Stomach smooth muscle (tissue), 2 donors: Measurements from ENCODE around the gene ABRACL.
"Not testable (repeated sequence)": the region's sequence is repeated elsewhere in the genome, so short reads cannot be mapped to it uniquely, and the experiment has no call there.

Source experiments
- H3K27ac ChIP-seq: one replicate; pipeline ENCODE4 v1.7.0; 2013; ENCODE audit warnings: mild to moderate bottlenecking, low read length, inconsistent platforms
- H3K27me3 ChIP-seq, 2 donors: one replicate each; pipeline ENCODE4 v1.7.0; 2013; ENCODE audit warnings: low read length in 2 of 2; ENCODE audit not compliant: insufficient read depth in 2 of 2, control insufficient read depth in 1 of 2
- H3K36me3 ChIP-seq, 2 donors: one replicate each; pipeline ENCODE4 v1.7.0; 2013; ENCODE audit warnings: low read length in 2 of 2; ENCODE audit not compliant: control insufficient read depth in 2 of 2, insufficient read depth in 2 of 2
- H3K4me1 ChIP-seq: one replicate; pipeline ENCODE4 v1.7.0; 2013; ENCODE audit warnings: low read length; ENCODE audit not compliant: control insufficient read depth, insufficient read depth
- H3K4me3 ChIP-seq, 2 donors: one replicate each; pipeline ENCODE4 v1.7.0; 2013; ENCODE audit warnings: low read length in 2 of 2
- H3K9ac ChIP-seq, 2 donors: one replicate each; pipeline ENCODE4 v1.7.0; 2013; ENCODE audit warnings: low read length in 2 of 2, mild to moderate bottlenecking in 1 of 2
- H3K9me3 ChIP-seq, 2 donors: one replicate each; pipeline ENCODE4 v1.7.0; 2013; ENCODE audit warnings: low read length in 2 of 2; ENCODE audit not compliant: control insufficient read depth in 2 of 2
- donor health status: healthy.
- donor health status: Pancreatic carcinoma.

Gene ABRACL

DNA sequence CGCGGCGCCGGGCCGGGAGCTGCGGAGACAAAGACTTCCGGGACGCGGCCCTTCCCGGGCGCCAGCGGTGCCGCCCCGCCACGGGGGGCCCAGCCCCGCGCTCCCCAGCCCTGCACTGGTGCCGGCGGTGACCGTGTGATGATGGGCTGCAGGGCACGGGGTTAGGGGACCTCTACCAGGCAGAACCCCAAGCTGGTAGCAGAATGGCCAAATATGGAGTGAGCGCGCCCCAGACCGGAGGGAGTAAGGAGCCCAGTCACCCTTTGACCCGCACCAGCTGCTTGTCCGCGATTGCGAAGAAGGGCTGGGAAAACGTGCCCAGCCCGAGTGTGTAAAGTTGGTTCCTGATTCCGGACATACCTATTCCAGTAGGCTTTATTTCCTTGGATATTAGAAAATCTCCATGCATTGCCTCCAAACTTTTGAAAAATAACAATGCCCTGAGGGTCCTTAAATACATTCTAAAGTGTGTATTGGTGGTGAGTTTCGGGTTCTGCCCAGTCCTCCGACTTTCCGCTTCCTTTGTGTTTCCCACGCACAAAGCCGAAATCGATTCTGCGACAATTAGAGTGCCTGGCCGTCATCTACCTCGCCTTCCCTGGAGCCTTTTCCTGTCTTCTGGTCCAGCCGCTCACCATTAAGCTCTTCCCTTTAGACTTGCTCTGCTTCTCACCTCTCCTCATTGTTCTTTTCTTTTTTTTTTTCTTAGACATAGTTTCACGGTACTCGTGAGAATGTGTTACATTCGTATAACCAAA is 1.1 kb downstream of the ABRACL start:
- H3K9ac ChIP-seq: peak overlapping the region; percentile 62 to 68

DNA sequence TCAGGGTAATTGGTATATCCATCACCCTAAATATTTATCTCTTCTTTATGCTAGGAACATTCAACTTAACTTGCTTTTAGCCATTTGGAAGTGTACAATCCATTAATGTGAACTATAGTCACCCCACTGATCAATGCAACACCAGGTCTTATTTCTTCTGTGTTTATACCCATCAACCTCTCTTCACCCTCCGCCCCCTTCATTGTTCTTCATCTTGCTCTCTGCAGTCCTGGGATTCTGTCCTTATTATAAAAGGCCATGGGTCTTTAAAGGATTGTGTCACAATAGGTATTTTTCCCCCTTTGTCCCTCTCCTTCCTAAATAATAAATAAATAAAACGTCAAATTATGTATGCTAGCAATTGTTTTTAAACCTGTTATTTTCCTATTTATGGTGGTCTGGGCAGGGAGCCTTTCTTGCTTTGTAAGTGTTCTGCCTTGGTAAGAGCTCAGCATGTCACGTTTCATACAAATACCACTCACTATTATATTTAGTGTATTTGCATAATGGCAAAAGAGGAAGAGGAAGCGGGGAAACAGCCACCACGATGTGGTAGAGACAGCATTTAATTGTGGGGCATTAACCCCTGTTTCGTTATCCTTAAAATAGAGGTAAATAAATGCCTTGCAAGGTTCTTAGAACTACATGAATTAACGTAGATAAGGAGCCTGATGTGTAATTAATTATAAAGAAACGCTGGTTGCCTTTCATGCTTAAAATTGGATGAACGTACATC is 1.9 kb downstream of the ABRACL start:
- H3K4me3 ChIP-seq: no peak overlapping the region
- no peak overlapping the region for H3K27ac ChIP-seq
- no peaks in the 10 kb centered on the region for H3K27me3 ChIP-seq
- peaks cover 17% of the 10 kb centered on the region for H3K4me1 ChIP-seq
- no peaks in the 10 kb centered on the region for H3K9me3 ChIP-seq
- peaks cover 0 to 8% of the 10 kb centered on the region in 2 donors for H3K36me3 ChIP-seq
- H3K9ac ChIP-seq: no peak overlapping the region

More for the DNA sequence above, 1.1 kb downstream of the ABRACL start:
- Histone ChIP-seq H3K36me3 (peaks cover 0 to 8% of the 10 kb centered on the region in 2 donors), H3K4me3 (peak overlapping the region; percentile 81 to 88), H3K27ac (no peak overlapping the region), H3K9me3 (no peaks in the 10 kb centered on the region), H3K4me1 (peaks cover 17% of the 10 kb centered on the region), H3K27me3 (no peaks in the 10 kb centered on the region)

DNA sequence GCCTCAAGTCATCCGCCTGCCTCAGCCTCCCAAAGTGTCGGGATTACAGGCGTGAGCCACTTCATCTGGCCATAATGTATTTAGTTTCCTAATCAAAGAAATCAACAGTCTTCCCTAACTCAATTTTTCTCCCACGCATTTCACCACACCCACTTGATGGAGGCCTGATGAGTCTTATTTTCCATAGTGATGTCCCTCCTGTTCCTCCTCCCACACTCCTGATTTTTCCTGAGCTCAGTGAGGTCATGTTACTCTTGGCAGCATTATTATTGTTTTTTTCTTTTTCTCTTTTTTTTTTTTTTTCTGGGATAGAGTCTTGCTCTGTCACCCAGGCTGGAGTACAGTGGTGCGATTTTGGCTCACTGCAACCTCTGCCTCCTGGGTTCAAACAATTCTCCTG is 8.9 kb downstream of the ABRACL start:
- no peak overlapping the region for H3K27ac ChIP-seq
- H3K9ac ChIP-seq: no peak overlapping the region
- H3K4me1 ChIP-seq: no peaks in the 10 kb centered on the region
- H3K27me3 ChIP-seq: no peaks in the 10 kb centered on the region
- H3K9me3 ChIP-seq: no peaks in the 10 kb centered on the region
- H3K4me3 ChIP-seq: no peak overlapping the region
- peaks cover 3 to 13% of the 10 kb centered on the region in 2 donors for H3K36me3 ChIP-seq

DNA sequence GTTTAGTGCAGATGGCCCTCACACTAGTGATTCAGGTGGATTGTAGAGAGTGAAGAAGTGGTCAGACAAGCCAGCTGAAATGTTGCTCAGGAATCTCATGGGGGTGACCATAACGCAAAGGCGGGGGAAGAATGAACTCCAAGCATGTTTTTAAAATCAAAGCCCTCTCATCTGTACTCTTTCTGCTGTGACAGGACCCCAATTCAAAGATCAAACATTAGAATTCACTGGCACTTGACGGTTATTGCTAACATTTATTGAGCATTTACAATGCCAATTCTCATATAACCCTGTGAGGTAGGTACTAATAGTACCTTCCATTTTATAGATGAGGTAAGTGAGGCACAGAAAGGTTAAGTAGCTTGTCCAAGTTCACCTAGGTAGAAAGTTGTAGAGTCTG is 15.7 kb downstream of the ABRACL start:
- H3K4me3 ChIP-seq: no peak overlapping the region
- no peak overlapping the region for H3K9ac ChIP-seq
- H3K27me3 ChIP-seq: no peaks in the 10 kb centered on the region
- peaks cover 2 to 3% of the 10 kb centered on the region in 2 donors for H3K36me3 ChIP-seq
- H3K4me1 ChIP-seq: no peaks in the 10 kb centered on the region
- H3K27ac ChIP-seq: no peak overlapping the region
- H3K9me3 ChIP-seq: no peaks in the 10 kb centered on the region

DNA sequence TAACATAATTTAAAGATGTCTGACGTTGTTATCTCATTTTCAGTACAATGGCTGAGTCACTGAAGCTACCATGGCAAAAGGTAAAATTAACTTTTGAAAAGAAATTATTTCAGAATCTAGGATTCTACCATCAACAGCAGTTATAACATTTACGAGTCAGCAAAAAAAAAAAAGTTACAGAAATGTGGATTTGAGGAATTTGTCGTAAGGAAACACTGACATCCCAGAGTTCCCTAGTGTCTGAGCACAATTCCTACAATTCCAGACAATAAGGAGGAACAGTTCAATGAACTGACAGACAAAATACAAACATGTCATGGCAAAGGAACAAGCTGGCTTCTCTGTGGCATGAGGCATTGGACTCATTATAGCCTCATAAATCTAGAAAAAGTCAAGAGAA is 19.1 kb downstream of the ABRACL start:
- no peak overlapping the region for H3K4me3 ChIP-seq
- no peaks in the 10 kb centered on the region for H3K9me3 ChIP-seq
- no peaks in the 10 kb centered on the region for H3K27me3 ChIP-seq
- no peak overlapping the region for H3K9ac ChIP-seq
- H3K27ac ChIP-seq: no peak overlapping the region
- H3K36me3 ChIP-seq: no peaks in the 10 kb centered on the region
- H3K4me1 ChIP-seq: peaks cover 2% of the 10 kb centered on the region

DNA sequence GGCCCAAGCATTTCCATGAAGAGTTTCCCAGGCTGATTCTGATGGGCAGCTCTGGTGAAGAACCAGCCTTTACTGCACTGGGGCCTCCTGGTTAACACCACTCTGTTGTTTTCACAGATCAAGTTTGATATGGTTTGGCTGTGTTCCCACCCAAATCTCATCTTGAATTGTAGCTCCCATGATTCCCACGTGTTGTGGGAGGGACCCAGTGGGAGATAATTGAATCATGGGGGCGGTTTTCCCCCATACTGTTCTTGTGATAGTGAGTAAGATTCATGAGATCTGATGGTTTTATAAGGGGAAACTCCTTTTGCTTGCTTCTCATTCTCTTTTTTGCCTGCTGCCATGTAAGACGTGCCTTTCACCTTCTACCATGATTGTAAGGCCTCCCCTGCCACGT is 20.4 kb downstream of the ABRACL start:
- H3K36me3 ChIP-seq, H3K4me1 ChIP-seq, H3K27ac ChIP-seq, H3K9ac ChIP-seq, H3K9me3 ChIP-seq, H3K27me3 ChIP-seq, H3K4me3 ChIP-seq: not testable (repeated sequence)

DNA sequence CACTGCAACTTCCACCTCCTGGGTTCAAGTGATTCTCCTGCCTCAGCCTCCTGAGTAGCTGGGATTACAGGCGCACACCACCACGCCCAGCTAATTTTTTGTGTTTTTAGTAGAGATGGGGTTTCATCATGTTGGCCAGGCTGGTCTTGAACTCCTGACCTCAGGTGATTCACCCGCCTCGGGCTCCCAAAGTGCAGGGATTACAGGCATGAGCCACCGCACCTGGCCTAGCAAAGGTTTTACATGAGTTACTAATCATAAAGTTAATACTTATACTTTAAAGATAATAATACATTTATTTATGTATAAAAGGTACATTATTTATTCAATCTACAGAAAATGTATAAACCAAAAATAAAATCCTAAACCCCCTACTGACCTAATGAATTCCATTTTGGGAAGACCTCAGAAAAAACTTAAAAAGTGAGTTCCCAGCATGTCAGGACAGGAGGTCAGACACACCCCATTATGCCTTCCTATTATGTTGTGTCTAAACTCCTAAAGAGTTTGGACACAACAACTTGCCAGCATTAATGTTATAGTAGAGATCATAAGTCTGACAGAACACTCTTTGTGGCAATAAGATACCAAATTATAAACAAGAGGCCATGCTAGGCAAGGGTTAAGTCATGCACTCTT is 21.7 kb downstream of the ABRACL start:
- not testable (repeated sequence) for H3K27ac ChIP-seq, H3K9ac ChIP-seq, H3K4me3 ChIP-seq, H3K9me3 ChIP-seq, H3K36me3 ChIP-seq, H3K4me1 ChIP-seq, H3K27me3 ChIP-seq

DNA sequence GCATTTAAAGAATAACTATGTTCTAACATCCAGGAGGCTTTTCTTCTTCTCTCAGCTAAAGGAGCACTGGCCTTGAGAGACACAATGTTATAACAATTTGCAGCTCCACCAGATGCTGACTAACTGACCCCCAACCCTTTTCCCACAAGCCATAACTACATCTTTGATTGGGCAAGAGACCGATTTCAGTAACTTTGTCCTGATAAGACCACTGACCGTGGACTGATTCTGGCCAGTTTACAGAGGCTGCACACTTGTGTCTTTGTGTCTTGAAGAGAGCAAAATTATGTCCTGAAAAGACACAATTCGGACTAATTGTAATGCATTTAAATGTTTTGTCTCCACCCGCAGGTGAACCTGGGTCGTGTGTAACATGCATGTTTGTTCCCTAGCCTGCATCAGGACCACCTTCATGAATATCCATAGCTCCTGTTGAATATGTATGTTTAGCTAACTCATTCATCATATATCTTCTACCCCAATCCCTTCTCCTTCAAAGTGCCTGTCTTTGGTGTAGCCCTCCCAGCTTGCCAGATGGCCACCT is 22.3 kb downstream of the ABRACL start:
- peaks cover 6% of the 10 kb centered on the region for H3K4me1 ChIP-seq
- H3K9me3 ChIP-seq: no peaks in the 10 kb centered on the region
- H3K36me3 ChIP-seq: no peaks in the 10 kb centered on the region
- no peak overlapping the region for H3K4me3 ChIP-seq
- H3K27ac ChIP-seq: no peak overlapping the region
- no peaks in the 10 kb centered on the region for H3K27me3 ChIP-seq
- H3K9ac ChIP-seq: no peak overlapping the region

DNA sequence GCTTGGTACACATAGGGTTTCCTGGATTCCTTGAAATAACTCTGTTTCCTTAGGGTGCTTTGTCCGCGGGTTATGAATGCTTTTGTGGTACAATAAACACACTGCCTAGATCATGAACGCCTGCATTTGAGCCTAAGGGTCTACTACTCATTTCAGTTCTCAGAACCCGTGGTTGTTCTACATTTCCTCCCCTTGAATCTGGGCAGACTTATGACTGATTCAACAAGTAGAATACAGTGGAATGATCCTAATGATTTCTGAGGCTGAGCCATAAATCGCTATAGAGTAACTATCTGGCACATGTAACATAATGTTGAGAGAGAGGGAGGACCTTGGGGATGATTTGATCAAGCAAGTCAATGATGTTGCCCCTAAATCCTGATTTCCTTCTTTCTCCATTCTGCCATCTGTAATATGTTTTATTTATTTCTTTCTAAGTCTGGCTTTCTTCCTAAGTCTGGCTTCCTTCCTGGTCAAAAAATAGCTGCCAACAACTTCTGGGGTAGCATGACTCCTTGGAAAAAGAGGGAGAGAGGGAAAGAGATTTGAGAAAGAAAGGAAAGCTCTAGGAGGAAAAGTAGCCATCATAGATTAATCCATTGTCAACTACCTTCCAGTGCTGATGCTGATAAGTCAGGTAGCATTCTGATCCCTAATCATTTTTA is 23.0 kb downstream of the ABRACL start:
- H3K27ac ChIP-seq: no peak overlapping the region
- H3K9me3 ChIP-seq: no peaks in the 10 kb centered on the region
- H3K4me3 ChIP-seq: no peak overlapping the region
- no peaks in the 10 kb centered on the region for H3K27me3 ChIP-seq
- peaks cover 6% of the 10 kb centered on the region for H3K4me1 ChIP-seq
- H3K9ac ChIP-seq: no peak overlapping the region
- no peaks in the 10 kb centered on the region for H3K36me3 ChIP-seq

DNA sequence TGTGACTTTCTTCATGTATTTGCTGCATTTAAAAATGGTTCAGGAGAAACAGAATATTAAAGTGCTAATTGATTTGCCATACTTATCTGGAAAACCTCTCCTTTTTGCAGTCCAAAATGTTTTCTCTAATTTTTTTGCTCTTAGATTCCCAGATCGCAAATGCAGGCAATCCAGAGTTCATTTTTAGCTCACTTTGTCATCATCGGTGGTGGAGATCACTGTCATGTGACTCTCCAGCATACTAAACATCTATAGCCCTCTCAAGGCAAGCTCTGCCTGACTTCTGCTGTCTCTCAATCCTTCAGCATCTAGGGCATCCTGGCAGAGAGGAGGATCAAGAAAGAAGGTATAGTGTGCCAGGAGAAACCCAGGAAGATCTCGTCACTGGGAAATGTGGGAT is 24.8 kb downstream of the ABRACL start:
- Histone ChIP-seq H3K9ac (no peak overlapping the region), H3K36me3 (no peaks in the 10 kb centered on the region), H3K27ac (no peak overlapping the region), H3K4me3 (no peak overlapping the region), H3K4me1 (peaks cover 6% of the 10 kb centered on the region), H3K9me3 (no peaks in the 10 kb centered on the region), H3K27me3 (no peaks in the 10 kb centered on the region)
